Ovary (tissue), 3 donors: ENCODE data around the gene GOT1.

Source experiments
- EP300 ChIP-seq: sonication (generic); formaldehyde crosslinking; IDR thresholded peaks from one replicate; pipeline ENCODE4 v1.6.1; 2017; ENCODE audit warnings: antibody characterized with exemption
- POLR2A ChIP-seq: fragments of 450-650 bp; IDR thresholded peaks from one replicate; pipeline ENCODE4 v1.6.1; 2017; ENCODE audit warnings: antibody characterized with exemption, mild to moderate bottlenecking, moderate library complexity
- TF ChIP-seq, protein P1 (sequence below), 3 donors: fragments of 450-650 bp in 2 of 3; fragments of 200-600 bp in 1 of 3; IDR thresholded peaks; one replicate each; pipeline versions ENCODE4 v1.5.1 to v1.8.0; 2016 to 2022; ENCODE audit warnings: antibody characterized with exemption in 3 of 3, mild to moderate bottlenecking in 1 of 3
- donor health status: DM: no; HTN: no; CAD: no.

DNA sequence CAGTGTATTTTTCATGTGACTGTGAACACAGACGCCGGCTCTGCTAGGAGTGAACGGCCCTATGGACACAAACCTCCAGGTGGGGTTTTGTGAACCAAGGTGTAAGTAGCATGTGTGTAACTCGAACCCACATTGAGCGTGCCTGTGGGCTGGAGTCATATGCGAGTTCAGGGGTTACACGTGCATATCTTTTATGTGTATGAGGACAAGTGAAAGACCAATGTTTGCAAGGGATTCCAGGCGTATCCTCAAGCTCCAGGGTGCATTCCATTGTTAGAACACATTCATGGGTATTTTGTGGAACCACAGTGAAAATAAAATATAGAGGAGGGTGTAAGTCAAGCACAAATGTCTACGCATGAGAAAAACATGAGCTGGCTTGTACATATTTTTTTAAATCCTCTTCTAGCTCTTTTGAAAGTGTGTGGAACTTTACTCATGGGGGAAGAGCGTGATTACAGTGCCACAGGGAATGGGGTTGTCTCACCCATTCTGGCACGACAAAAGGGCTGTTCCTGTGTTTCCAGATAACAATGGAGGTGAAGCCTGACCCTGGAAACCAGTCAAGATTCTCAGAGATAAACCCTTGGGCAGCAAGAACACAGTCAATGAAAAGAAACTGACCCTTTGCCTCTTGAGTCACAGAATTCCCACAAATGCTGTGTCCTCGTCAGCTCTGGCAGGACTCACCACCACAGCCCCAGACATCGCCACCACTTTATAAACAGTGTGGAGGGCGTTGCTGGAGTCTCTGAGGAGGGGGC lies 37.0 kb upstream of the GOT1 start:
- TF ChIP-seq, protein P1, sequence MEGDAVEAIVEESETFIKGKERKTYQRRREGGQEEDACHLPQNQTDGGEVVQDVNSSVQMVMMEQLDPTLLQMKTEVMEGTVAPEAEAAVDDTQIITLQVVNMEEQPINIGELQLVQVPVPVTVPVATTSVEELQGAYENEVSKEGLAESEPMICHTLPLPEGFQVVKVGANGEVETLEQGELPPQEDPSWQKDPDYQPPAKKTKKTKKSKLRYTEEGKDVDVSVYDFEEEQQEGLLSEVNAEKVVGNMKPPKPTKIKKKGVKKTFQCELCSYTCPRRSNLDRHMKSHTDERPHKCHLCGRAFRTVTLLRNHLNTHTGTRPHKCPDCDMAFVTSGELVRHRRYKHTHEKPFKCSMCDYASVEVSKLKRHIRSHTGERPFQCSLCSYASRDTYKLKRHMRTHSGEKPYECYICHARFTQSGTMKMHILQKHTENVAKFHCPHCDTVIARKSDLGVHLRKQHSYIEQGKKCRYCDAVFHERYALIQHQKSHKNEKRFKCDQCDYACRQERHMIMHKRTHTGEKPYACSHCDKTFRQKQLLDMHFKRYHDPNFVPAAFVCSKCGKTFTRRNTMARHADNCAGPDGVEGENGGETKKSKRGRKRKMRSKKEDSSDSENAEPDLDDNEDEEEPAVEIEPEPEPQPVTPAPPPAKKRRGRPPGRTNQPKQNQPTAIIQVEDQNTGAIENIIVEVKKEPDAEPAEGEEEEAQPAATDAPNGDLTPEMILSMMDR (IDR thresholded peaks at IDR 0.05), result no peak
- no peak for TF ChIP-seq POLR2A
- TF ChIP-seq EP300, result no peak
